ENCODE results near the gene EIF4B.
"Not testable (repeated sequence)": the region's sequence is repeated elsewhere in the genome, so short reads cannot be mapped to it uniquely, and the experiment has no call there.

EIF4B gene, protein sequence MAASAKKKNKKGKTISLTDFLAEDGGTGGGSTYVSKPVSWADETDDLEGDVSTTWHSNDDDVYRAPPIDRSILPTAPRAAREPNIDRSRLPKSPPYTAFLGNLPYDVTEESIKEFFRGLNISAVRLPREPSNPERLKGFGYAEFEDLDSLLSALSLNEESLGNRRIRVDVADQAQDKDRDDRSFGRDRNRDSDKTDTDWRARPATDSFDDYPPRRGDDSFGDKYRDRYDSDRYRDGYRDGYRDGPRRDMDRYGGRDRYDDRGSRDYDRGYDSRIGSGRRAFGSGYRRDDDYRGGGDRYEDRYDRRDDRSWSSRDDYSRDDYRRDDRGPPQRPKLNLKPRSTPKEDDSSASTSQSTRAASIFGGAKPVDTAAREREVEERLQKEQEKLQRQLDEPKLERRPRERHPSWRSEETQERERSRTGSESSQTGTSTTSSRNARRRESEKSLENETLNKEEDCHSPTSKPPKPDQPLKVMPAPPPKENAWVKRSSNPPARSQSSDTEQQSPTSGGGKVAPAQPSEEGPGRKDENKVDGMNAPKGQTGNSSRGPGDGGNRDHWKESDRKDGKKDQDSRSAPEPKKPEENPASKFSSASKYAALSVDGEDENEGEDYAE
- total RNA-seq = 560 to 1,366 (median 972) reads per million in 3 experiments

DNA sequence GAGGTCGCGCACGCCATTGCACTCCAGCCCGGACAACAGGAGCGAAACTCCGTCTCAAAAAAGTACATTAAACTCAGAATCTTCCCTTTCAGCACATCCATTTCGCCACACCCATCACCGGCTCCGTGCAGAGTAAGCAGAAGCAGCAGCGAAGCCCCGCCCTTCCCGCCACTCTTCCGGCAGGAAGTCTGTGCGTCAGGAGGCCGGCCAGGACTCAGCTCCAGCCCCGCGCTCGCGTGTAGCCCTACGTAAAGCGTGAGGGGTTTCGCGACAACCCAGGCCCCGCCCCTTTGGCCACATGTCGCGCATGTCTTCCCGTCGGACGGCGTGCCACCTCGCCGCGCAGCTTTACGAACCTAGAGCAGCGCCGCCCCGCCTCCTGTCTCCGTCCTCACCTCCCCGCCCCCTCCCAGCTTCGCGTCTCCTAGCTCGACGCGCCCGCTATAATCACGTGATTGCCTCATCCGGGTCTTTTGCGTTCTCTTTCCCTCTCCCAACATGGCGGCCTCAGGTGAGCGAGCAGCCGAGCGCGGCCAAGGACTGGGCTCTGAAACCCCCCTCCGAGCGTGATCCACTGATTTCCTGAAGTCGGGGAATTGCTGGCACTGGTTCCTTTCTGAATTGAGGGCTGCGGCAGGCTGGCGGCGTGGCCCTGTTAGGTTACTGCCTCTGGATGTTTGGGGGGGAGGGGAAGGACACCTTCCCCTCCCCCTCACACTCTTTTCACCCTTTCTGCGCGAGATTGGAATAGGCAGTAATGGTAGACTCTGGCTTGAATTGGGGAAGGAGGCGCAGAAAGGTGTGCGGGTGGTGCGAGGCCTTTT is at the start of gene EIF4B:
TSS of gene EIF4B (plus strand) at position 471 of the 824 bp plus-strand sequence. CDS start at position 499, 28 bp downstream.
- DNase-seq = peak; percentile 99

DNA sequence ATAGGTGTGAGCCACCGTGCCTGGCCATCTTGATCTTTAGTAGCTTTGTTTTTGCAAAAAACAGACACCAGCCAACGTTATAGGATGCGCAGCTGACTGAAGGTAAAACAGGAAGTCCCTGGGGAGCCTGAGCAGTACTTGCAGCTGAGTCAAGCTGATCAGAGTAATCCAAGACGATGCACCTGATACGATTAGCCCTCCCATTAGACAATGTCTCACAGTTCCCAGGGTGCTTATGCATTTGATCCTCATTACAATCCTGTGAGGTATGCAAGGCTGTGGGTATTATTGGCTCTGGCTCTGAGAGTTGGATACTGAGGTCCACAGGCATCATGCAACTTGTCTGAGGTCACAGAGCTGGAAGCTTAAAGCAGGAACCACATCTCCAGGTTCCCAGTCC is 49.3 kb upstream of the EIF4B start:
- DNase-seq = no peak

DNA sequence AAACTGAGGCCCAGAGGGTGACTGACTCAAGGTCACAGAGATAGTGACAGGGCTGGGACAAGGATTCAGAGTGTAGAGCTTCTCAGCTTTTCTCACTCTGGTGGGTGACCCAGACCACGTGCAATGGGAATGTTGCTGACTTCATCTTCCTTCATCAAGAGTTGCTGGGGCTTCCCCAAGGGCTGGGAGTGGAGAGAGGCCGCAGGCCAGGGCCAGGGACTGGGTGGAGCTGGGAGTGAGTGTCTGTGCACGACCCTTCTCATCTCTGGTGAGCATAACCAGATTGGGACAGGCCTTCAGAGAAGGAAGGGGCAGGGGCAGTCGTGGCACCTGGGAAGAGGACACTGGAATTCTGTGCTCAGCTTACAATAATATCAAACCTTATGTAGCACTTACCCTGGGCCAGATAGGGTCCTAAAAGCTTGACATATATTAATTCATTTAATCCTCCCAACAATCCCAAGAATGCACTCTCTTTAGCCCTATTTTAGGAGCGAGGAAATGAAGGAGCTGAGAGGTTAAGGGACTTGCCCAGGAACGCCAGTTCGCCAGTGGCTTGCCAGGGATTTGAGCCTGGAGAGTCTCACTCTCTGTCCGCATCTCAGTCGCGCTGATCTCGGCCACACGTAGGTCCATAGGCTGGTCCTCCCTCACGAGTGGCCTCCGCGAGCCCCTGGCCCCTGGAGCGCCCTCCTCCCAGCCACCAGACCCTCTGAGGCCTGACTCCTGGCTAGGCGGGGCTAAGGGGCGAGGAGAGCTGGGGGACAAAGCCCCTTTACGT is 41.5 kb upstream of the EIF4B start:
- no peak for DNase-seq

DNA sequence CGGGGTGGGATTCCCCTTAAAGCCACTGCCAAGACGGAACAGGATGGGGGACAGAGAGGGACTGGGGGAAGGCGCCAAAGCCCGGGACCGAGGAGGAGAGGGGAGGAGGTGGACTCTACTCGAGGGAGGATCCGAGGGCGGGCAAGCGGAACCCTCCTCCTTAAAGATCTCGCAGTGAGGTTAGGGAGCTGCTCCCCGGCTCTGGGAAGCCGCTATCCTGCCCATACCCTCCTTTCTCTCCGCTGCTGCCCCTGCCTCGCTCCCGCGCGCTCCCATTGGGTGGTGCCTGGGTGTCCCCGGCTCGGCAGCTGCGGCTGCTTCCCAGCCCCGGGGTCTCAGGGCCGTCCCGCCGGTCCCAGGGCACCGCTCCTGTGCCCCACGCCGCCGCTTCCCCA is 40.9 kb upstream of the EIF4B start:
- no peak for DNase-seq

GRCh38 chr12:52969166-52969795 is 37.0 kb upstream of the EIF4B start:
- DNase-seq = no peak

DNA sequence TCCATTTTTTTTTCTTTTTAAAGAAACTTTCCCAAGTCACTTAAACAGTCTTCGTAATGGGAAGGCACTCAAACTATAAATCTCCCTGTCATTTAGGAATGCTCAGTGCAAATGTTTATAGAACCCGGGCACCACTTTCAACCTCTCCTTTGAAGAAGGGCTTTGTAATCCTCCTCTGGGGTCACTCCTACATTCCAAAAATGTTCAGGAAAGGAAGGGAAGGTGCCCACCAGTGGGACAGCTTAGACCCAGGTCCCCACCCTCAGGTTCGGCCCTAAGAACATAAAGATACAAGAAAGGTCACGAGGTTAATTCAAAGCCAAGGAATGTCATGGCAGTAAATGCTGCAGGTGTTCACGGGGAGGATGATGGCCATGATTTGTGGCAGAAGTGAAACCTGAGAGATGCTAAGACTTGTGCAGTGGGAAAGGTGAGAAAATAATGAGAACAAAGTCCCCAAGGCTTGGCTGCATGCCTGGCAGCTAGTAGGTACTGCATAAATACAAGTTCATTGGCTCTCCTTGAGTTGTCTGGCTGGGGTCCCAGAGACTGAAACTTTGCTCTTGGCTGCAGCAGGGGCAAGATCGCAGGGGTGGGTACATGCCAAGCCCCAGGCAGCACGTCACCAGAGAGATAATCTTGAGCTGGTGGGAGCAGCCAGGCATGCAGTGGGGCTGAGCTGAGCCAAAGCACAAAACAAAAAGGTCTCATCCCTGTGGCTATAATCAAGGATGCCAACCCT is 36.3 kb upstream of the EIF4B start:
- no peak for DNase-seq

- DNase-seq = no peak
Measured at GRCh38 chr12:52971679-52972329, 34.5 kb upstream of the EIF4B start.

- DNase-seq = no peak
Measured at GRCh38 chr12:52975204-52975603, 31.1 kb upstream of the EIF4B start.

GRCh38 chr12:52975820-52976573 is 30.3 kb upstream of the EIF4B start:
- DNase-seq = no peak

DNA sequence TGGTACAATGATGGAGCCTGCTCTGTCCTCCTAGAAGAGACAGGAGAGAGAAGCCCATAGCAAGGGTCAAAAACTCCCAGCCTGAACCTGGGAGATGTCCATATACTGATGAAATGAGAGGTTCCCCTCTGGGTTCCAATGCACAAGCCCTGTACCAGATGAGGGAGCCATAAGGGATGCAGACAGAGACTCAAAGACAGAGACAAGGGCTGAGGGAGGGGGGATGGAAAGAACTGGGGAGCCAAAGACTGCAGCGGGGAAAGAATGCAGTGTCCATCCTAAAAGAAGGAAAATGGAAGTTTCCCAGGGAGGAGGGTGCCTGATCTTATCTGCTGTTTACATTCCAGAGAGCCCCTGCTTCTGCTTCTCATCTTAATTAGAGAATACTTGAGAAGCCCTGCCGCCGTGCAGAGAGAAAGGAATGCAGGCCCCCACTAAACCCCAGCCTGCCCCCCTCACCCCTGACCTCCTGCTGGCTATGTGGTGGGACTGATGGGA is 29.6 kb upstream of the EIF4B start:
- no peak for DNase-seq

DNA sequence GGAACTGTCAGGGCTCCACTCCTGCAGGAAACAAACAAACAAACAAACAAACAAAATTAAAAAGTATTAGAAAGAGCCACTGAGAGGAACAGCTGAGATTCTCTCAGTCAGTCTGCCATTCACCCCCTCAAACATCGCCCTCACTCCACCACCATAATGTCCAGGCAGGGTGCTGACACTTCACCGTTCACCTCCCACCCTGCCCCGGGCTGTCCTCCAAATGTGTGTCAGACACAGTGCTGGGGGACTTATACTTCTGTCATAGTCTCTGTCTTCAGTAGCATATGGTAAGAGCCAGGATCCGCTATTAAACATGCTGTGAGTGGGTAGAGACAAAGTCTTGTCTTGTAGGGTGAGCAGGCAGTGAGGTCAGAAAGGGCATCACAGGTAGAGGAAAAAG is 29.1 kb upstream of the EIF4B start:
- no peak for DNase-seq

- no peak for DNase-seq
Measured at GRCh38 chr12:52980096-52980649, 26.1 kb upstream of the EIF4B start.

DNA sequence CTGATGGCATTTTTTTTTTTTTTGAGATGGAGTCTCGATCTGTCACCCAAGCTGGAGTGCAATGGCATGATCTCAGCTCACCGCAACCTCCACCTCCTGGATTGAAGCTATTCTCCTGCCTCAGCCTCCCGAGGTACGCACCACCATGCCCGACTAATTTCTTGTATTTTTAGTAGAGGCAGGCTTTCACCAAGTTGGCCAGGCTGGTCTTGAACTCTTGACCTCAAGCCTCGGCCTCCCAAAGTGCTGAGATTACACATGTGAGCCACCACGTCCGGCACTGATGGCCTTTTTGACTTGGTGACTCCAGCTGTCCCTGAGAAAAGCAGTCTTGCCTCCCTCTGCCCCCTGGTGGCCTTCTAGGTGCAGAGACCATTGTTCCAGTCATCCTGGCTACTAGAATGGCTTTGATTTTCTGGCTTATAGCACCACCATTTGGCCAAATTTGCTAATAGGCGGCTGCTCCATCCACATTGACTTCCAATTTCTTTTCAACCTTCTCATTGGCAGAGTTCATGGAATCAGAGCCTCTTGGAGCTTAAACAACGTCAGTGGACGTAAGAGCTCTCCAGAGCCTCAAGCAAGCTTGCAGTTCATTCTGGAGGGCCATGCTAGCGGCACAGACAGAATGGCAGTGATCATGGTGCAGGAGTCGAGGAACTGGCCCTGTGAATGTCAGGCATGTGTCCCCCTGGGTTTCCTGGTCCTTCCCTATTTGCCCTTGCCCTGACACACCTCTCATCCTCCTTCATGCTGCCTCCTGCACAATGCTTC is 25.4 kb upstream of the EIF4B start:
- DNase-seq = peak; percentile 75

DNA sequence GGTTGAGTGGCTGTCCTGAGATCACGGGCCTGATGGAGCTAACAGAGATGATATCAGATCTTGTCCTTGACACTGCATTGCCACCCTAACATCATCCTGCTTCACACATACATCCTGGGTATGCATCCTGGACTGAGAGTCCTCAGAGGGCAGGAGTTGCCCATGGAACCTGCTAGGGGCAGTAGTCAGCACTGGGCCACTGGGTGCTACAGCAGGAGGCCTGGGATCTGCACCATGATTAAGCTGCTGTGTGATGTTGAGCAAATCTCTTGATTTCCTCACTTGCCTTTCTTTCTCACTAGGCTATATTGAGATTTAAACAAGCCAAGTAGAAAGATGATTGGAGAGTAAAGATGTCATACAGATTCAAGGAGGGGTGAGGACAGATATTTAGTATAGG is 22.1 kb upstream of the EIF4B start:
- no peak for DNase-seq

DNA sequence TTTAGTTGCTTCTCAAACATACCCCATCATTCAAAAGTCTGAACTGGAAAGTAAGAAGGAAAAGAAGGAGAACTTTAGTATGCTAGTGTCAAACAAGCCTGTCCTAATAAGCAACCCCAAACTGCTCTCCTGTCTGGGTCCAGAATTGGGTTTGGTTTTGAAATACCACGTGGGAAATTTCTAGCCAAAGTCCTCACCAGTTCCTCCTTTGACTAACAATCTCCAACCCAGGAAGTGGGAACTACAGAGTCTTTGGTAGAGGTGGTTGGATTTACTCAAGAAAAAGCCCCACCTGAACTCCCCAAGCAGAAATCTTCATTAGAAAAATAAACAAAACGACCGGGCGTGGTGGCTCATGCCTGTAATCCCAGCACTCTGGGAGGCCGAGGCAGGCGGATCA is 17.4 kb upstream of the EIF4B start:
- DNase-seq = no peak

GRCh38 chr12:52990206-52990605 is 16.1 kb upstream of the EIF4B start:
- DNase-seq = no peak

- DNase-seq = not testable (repeated sequence)
Measured at GRCh38 chr12:52992240-52992639, 14.0 kb upstream of the EIF4B start.

DNA sequence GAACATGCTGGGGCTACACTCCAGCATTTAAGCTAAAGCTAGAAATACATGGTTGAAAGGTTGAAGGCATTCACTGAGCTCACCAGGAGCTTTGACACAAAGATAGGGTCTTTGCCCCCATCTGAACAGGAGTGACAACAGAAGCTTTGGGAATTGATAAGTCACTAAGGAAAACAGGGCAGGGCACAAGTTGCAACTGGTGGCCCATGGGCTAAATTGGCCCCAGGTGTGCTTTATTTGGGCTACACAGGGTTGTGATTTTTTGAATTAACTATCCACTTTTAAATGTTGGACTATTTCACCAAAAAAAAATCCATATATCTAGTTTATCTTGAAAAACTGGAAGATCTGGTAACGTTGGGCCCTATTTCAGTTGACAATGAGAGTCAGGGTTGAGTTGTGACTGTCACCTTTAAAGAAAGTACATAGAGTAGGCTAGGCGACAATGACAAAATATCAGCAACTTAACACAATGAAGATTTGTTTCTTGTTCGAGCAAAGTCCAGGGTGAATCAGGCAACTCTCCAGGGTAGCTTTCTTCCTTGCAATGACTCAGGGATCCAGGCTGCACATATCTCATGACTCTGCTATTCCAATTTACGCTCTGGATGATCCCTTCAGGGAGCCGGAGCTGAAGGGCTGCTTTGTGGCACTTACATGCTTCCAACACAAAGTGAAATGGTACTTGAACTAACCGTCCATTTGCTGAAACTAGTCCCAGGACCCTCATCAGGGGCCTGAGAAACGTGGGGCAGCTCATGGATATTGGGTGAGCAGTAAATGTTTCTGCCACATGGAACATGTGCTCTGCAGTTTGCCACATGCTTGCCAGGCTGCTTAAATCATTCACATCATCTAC is 13.3 kb upstream of the EIF4B start:
- DNase-seq = no peak

Data from central memory CD4-positive, alpha-beta T cell (primary cell).